CD4-positive, alpha-beta T cell treated with Interleukin-17A for 4 hours (primary cell): ENCODE data around the gene CEP44.
"Not testable (repeated sequence)": the region's sequence is repeated elsewhere in the genome, so short reads cannot be mapped to it uniquely, and the experiment has no call there.

Source experiments
- DNase-seq: peaks from one replicate; pipeline ENCODE4 v3.0.0-alpha.2; 2020; ENCODE audit warnings: mixed read lengths

The CEP44 gene

DNA sequence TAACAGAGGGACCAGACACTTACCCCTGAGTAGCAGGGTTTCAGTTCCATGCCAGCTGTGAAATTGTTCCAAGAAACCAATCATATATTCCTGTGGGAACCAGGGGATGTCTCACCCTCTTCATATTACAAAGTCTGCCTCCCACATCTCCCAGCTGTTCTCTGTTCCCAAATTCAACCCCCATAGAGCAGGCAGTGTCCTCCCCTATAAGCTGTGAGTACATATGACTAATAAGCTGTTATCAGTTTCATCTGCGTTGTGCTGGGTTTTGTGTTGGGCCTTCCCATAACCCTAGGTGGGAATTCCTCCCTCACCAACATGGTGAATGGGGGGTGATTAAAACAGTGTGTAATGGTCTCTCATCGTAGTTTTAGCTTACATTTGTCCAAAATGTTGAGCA is 41.0 kb downstream of the CEP44 start:
- DNase-seq: no peak

DNA sequence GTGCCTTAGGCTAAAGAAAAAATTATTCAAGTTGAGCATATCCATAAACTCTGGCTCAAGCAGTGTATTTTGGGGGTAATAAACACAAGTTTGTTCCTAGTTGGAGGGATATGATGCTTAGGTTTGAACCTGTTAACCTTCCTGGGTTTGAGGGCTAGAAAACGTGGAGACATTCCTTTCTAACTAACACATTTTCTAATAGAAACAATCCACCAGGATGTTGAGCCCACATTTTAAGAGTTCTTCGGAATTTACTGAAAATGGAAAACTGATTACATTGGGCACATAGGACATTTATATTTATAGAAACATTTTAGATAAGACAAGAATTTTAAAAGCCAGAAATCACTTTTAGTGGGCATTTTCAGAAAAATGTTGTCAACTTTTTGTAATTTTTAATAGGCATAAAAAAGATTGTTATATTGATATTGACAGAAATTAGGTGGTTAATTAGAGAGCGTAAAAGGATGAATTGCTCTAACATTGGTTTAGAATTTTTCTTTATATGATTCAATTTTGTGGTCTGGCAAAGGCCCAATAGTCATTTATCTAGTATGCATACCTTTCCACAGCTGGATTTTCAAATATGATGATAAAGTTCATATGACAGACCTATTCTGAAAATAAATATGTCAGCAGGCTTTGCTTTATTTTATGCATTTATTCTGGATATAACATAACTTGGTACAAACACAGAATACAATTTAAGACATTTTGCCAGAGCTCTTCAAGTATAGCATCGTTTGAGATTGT is 49.2 kb downstream of the CEP44 start:
- DNase-seq: no peak

DNA sequence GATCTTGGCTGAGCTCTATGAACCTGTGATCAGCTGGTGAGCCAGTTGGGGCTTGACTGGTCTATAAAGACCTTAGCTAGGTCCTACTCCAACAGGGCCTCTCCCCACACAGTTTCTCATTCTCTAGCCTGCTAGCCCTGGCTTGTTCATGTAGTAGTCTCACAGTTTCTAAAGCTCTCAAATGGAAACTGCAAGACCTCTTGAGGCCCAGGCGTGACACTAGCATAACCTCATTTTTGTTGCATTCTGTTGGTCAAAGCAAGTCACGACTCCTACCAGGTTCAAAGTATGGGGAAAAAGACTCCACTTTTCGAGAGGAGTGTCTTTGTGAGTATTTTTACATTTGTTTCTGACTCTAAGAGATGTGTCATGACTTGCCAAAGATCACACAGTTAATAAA is 50.9 kb downstream of the CEP44 start:
- DNase-seq: no peak

DNA sequence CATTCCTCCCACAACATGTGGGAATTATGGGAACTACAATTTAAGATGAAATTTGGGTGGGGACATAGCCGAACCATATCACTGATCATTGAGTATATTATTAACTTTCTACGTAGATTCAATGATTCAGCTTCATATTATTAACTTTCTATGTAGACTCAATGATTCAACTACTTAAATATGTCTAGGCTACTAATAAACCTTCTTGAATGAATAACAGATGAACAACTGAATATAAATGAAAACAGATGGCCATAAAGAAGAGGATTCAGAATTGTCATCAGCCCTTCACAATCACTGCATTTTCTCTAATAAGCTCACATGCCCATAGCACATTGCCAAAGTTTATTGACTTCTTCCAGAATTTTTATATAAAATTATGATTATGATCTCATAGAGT is 57.0 kb downstream of the CEP44 start:
- DNase-seq: no peak

DNA sequence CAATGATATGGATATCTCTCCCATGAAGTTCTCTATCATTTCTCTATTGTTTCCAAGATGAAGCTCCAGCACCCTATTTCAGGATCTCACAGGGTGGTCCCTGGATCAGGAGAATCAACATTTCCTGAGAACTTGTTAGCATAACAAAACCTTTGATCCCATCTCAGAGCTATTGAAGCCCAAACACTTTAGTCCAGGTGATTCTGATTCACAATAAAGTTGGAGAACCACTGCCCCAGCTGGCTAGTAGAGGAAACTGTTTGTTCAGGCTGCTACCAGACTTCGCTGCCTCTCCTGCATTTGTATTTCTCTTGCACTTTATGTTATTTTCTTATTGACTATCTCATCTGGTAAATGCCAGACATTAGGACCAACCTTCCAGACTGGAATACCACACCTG is 65.4 kb downstream of the CEP44 start:
- DNase-seq: no peak

DNA sequence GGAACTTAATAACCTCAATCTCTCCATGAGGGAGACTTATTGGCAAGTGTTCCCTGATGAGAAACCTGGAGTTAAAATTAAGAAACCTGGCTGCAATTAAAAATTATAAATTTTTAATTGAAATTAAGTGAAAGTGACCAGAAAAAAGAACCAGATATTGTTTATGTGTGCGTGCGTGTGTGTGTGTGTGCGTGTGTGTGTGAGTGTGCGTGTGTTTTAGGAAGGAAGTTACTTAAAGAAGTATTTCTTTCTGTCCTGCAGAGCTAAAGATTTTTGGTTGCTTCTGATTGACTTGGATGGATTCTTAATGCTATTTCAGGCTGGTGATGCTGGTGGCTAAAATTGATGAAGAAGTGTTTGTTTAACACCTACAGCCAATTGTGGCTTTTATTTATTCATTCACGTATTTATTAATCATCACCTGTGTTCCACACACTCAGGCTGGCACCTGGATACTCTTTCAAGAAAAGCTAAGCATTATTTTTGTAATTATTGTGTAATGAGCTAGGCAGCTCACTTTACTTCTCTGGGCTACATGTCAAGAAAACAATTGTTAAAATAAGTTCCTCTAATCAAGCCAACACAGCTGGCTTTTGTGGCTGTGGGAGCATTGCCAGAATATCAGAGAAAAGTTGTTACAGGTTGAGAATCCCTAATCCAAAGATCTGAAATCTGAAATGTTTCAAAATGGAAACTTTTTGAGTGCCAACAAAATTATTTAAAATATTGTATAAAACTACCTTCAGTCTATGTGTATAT is 68.5 kb downstream of the CEP44 start:
- no peak for DNase-seq

DNA sequence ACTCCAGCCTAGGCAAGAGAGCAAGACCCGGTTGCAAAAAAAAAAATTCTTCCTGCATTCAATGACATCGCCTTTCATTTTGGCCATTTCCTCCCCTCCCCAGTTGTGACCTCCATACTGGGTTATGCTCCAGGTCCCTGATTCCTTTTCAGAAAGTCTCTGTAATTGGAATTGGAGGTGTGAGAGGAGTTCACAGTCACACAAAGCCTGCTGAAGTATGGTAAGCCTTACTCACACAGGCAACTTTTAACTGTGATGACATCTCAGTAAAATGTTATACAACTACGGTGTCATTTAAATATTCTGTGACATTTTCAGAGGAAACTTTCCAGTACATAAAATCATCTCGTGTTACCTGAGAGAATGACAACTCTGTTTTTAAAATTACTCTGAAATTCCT is 73.6 kb downstream of the CEP44 start:
- no peak for DNase-seq

DNA sequence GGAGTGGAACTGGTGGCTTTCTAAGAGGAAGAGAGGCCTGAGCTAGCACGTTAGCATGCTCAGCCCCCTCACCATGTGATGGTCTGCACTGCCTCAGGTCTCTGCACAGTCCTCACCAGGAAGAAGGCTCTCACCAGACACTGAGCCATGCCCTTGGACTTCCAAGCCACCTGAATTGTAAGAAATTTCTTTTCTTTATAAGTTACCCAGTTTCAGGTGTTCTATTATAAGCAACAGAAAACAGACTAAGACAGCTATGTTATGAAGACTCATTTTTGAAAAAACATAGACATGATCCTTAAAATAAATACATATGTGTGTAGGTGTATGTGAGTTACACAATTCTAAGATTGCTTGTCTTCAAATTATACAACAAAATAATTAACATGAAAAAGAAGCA is 74.7 kb downstream of the CEP44 start:
- DNase-seq: no peak

DNA sequence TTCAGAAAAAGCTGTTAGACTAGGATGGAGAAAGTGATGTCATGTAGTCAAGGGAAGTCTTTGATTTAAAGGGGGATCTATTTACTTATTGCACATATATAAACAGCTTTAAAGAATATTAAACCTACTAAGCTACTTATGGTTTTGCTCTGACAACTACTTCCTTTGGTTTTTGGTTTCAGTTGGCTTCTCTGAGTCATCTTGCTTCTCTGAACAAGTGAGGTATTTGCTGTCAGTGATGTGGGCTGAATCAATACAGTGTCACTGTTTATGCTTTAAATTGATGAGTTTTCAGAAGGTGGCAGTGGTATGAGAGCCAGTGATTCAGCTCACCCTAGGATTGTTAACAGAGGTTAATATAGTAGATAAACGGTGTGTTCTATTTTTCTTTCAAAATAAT is 75.1 kb downstream of the CEP44 start:
- no peak for DNase-seq

DNA sequence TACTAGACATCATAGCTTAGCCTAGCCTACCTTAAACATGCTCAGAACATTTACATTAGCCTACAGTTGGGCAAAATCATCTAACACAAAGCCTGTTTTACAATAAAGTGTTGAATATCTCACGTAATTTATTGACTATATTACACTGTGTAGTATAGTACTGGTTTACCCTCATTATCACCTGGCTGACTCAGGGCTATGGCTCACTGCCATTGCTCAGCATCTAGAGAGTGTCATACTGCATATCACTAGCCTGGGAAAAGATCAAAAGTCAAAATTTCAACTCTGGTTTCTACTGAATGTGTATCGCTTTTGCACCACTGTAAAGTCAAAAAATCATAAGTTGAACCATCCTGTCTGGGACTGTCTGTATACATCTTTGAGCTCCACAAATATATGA is 78.6 kb downstream of the CEP44 start:
- DNase-seq: no peak

DNA sequence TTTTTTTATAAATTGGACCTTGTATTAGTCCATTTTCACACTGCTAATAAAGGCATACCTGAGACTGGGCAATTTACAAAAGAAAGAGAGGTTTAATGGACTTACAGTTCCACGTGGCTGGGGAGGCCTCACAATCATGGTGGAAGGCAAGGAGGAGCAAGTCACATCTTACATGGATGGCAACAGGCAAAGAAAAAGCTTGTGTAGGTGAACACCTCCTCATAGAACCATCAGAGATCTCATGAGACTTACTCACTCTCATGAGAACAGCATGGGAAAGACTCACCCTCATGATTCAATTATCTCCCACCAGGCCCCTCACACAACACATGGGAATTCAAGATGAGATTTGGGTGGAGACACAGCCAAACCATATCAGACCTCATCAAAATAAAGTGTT is 80.1 kb downstream of the CEP44 start:
- DNase-seq: not testable (repeated sequence)

DNA sequence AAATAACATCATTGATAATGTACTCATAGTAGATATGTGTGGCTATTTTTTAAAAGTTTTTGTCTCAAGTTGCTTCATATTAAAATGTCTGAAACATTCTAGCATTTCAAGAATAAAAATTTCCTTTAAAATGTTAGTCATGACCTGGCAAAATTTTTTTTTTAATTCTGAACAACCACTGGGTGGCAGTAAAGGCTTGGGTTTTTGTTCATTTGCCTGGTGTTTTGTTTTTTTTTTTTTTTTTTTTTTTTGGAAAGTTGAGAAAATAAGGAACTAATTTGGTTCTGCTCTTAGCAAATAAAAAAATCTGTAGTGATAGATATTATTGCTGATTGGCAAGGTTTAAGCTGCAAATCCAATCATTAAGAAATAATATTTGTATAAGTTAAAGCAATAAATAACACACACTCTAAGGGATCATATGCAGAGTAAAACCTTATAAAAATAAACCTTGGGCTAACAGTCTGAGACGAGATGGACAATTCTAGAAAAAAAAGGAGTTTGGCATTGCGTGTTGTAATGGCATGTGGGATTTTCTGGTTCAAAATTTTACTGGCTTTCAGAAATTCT is 81.4 kb downstream of the CEP44 start:
- DNase-seq: peak; percentile 15

DNA sequence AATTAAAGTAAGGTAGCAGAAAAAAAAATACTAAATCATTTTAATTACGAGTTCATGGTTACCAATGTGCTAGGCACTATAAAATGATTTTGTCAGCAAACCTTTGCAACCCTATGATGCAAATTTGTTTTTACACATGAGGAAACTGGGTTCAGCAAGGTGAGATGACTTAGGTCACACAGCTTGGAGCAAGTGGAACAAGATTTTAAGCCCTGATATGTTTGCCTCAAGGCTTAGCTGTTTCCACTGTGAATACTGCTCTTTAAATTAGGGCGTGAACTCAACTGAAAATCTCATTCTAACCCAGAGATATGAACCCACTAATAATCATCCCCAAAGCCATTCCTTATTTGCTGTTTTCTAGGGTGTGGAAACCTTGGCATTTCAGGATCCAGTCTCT is 86.3 kb downstream of the CEP44 start:
- DNase-seq: no peak

DNA sequence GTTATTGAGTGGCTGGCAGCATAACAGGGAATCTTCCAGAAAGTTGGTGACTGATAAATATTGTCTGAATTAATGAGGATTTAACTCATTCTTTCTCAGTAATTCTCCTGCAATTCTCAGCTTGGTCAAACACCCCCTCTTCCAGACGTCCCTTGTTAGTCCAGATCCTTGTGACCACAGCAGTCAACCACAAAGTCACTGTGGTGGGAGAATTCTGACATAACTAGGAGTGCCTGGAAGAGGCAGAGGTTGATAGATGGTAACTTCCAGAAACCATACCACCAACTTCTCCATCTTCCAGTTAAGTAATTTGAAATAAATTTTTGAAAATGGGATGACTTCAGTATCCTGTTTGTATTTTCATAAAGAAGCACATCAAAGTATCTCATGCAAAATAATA is 90.1 kb downstream of the CEP44 start:
- no peak for DNase-seq

DNA sequence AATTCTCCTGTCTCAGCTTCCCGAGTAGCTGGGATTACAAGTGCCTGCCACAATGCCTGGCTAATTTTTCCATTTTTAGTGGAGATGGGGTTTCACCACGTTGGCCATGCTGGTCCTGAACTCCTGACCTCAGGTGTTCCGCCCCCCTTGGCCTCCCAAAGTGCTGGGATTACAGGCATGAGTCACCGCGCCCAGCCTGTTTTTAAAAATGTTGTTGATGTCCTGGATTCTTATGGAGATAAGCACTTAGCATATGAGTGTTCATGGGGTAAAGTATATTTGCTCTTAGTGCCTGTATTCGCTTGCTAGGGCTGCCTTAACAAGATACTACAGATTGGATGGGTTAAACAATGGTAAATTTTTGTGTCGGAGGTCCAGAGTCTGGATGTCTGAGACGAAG is 91.7 kb downstream of the CEP44 start:
- no peak for DNase-seq

DNA sequence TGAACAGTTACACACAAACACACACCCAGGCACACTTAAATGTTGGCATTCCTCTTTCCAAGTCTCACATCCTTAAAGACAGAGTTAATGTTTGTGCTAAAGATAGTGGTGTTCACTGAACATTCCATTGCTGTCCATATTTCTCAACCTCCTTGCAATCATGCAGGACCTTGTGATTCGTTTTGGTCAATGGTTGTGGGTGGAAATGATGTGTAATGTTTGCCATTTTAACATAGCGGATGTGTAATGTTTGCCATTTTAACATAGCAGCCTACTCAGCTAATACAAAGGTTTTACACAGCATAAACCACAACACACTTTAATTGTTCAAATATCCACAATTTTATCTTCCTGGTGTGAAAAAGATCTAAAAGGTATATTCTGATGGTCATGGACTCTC is 93.9 kb downstream of the CEP44 start:
- no peak for DNase-seq

DNA sequence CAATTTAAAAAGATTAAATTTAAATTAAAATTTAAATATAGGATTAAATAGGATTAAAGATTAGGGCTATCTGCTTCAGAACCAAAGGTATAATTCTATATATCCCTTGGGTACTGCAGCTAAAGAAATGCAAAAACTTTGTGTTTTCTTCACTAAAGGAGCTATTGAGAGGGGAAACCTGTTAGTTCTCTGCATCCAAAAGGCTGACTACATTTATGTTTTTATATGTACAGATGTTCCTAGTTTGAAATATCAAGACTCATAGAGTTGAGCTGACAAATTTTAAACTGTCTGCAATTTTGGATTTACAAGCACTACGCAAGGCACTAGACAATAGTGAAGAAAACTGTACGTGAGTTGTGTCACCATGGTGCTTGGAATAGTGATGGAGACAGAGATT is 95.2 kb downstream of the CEP44 start:
- no peak for DNase-seq

DNA sequence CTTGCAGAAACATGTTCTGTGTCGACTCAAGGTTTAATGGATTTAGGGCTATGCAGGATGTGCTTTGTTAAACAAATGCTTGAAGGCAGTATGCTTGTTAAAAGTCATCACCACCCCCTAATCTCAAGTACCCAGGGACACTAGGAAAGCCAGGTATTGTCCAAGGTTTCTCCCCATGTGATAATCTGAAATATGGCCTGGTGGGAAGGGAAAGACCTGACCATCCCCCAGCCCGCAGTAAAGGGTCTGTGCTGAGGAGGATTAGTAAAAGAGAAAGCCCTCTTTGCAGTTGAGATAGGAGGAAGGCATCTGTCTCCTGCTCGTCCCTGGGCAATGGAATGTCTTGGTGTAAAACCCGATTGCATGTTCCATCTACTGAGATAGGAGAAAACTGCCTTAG is 96.5 kb downstream of the CEP44 start:
- not testable (repeated sequence) for DNase-seq

DNA sequence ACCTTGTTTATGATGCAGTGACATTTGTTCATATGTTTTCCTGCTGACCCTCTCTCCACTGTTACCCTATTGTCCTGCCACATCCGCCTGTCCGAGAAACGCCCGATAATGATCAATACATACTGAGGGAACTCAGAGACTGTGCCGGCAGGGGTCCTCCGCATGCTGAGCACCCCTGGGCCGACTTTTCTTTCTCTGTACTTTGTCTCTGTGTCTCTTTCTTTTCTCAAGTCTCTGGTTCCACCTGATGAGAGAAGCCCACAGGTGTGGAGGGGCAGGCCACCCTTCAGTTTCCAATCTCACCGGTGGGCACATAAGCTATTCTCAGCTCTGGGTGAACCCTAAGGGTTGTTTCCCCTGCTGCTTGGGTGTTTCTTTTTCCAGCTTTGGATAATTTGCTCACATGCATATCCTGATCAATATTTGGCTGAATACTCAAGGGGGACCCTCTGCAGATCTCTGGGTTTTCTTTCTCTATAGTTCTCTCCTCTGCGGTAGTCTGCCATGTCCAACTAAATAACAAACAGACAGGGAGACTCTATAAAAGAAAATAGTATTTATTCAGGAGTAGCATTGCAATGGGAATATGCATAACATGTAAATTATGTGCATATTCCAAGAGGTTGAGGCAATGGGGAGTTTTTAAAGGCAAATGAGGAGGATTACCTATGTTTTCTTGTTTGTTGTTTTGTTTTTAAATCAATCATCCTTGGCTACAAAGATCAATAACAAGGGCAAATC is 97.2 kb downstream of the CEP44 start:
- DNase-seq: no peak

DNA sequence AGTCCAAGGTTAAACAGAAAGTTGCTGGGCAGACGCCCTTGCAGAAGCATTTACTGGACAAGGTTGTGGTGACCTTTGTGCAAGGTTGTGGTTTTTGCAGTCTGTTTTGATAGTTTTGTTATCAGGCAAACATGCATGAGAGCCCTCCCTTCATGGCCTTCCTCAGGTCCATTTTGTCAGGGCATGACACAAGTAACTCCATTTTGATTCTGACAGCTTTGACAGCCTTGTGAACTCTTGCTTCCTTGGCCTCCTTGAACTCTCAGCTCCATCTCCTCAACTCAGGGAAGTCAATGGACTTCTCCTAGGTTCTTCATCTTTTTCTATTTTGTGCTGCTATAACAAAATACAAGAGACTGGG is 97.7 kb downstream of the CEP44 start:
- DNase-seq: no peak
